ENCODE results near the gene WRAP73. TPM values are rescaled to one million over a fixed set of nuclear protein-coding genes. Genes with fewer than 3 reads are reported as not detected.

The WRAP73 gene
- total RNA-seq, 1 donor from 2014 or later, result 23.3 TPM

DNA sequence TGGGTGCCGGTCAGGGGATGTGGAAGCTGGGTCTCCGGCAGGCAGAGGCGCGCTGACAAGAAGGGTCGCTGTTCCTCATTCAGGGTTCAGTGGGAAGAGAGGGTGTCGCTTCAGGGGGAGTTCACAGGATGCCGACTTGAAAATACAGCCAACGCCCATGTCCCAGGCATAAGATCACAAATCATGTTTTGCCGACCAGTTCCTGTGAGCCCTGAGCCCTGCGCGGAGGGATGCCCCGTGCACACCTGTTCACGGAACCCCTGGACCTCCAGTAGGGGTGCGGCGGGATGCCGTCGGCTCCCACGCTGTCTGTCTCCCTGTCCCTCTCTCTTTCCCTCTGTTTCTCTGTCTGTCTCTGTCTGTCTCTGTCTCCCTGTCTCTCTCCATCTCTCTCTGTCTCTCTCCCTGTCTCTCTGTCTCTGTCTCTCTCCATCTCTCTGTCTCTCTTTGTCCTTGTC lies 29.2 kb upstream of the WRAP73 start:
- no peak for TF ChIP-seq POLR2AphosphoS5 (IDR thresholded peaks at IDR 0.05; ENCODE audit: insufficient read depth in 1 of 2, low read depth in 1 of 2)
- no peak for TF ChIP-seq POLR2A (IDR thresholded peaks at IDR 0.05)
- TF ChIP-seq, protein P1, sequence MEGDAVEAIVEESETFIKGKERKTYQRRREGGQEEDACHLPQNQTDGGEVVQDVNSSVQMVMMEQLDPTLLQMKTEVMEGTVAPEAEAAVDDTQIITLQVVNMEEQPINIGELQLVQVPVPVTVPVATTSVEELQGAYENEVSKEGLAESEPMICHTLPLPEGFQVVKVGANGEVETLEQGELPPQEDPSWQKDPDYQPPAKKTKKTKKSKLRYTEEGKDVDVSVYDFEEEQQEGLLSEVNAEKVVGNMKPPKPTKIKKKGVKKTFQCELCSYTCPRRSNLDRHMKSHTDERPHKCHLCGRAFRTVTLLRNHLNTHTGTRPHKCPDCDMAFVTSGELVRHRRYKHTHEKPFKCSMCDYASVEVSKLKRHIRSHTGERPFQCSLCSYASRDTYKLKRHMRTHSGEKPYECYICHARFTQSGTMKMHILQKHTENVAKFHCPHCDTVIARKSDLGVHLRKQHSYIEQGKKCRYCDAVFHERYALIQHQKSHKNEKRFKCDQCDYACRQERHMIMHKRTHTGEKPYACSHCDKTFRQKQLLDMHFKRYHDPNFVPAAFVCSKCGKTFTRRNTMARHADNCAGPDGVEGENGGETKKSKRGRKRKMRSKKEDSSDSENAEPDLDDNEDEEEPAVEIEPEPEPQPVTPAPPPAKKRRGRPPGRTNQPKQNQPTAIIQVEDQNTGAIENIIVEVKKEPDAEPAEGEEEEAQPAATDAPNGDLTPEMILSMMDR (IDR thresholded peaks at IDR 0.05), result no peak
- intact Hi-C loops (cut with DNase I), result no loop called here
- H3K27me3 ChIP-seq, result no peaks in the 10 kb centered on the region

DNA sequence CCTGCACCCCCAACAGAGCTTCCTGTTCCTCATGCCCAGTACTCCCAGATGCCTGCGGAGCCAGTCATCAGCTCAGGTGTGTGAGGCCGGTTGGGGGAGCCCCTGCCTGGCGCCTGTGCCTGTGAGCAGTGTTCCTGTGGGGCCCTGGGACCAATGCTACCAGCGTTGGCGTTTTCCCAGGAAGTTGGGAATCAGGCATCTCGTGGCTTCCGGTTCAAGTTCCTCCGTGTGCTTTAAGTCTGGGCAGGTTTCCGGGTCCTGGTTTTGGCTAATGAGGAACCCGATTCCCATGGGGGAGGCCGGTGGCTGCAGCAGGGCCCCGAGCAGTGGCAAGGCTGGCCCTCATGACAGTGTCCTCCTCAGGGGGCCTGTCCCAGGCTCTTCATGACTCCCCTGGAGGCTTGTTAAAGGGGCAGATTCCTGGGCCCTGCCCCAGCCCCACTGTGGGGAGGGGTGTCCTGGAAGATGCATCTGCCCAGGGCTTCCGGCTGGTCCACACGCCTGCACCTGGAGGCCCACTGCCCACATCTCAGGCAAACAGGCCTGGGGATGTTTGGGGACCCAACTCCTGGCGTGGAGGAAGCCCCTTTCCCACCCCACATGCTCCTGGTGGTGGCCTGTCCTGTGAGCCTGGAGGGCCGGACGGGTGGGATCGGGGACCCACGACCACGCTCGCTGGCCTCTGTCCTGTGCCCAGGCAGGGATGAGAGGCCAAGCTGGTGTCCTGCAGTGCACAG lies 28.6 kb upstream of the WRAP73 start:
- Histone ChIP-seq H3K4me3 (no peak overlapping the region), H3K4me1 (no peaks in the 10 kb centered on the region), H3K27me3 (no peaks in the 10 kb centered on the region), H3K27ac (no peak overlapping the region), H3K36me3 (no peaks in the 10 kb centered on the region), H3K9me3 (no peaks in the 10 kb centered on the region)
- TF ChIP-seq POLR2A (IDR thresholded peaks at IDR 0.05), result no peak
- TF ChIP-seq, protein P1 (IDR thresholded peaks at IDR 0.05), result no peak
- no peak for TF ChIP-seq POLR2AphosphoS5 (IDR thresholded peaks at IDR 0.05; ENCODE audit: insufficient read depth in 1 of 2, low read depth in 1 of 2)
- intact Hi-C loops (cut with DNase I), result no loop called here
- no peak for DNase-seq (ENCODE audit: extremely low spot score in 2 of 2)

More for the DNA sequence above, 29.2 kb upstream of the WRAP73 start:
- no peak for DNase-seq (ENCODE audit: extremely low spot score in 2 of 2)
- no peak overlapping the region for H3K27ac ChIP-seq
- no peaks in the 10 kb centered on the region for H3K4me1 ChIP-seq
- no peaks in the 10 kb centered on the region for H3K36me3 ChIP-seq
- no peaks in the 10 kb centered on the region for H3K9me3 ChIP-seq
- no peak overlapping the region for H3K4me3 ChIP-seq

DNA sequence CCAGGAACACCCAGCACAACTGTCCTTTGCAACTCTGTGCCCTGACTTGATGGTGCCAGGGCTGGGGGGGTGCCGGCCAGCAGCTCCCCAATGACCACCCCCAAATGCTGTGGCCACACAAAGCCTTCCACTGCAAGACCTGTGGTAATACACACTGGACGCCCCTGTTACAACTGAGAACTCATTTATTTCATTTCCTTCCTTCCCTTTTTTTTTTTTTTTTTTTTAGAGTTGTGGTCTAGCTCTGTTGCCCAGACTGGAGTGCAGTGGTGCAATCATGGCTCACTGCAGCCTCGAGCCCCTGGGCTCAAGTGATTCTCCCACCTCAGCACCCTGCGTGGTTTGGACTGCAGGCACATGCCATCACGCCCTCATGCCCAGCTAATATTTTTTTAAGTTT lies 27.6 kb upstream of the WRAP73 start:
- Histone ChIP-seq H3K4me3 (no peak overlapping the region), H3K27ac (no peak overlapping the region), H3K27me3 (no peaks in the 10 kb centered on the region), H3K4me1 (no peaks in the 10 kb centered on the region), H3K9me3 (no peaks in the 10 kb centered on the region), H3K36me3 (no peaks in the 10 kb centered on the region)
- intact Hi-C loops (cut with DNase I), result no loop called here
- TF ChIP-seq POLR2AphosphoS5 (IDR thresholded peaks at IDR 0.05; ENCODE audit: insufficient read depth in 1 of 2, low read depth in 1 of 2), result no peak
- no peak for TF ChIP-seq POLR2A (IDR thresholded peaks at IDR 0.05)
- no peak for DNase-seq (ENCODE audit: extremely low spot score in 2 of 2)

DNA sequence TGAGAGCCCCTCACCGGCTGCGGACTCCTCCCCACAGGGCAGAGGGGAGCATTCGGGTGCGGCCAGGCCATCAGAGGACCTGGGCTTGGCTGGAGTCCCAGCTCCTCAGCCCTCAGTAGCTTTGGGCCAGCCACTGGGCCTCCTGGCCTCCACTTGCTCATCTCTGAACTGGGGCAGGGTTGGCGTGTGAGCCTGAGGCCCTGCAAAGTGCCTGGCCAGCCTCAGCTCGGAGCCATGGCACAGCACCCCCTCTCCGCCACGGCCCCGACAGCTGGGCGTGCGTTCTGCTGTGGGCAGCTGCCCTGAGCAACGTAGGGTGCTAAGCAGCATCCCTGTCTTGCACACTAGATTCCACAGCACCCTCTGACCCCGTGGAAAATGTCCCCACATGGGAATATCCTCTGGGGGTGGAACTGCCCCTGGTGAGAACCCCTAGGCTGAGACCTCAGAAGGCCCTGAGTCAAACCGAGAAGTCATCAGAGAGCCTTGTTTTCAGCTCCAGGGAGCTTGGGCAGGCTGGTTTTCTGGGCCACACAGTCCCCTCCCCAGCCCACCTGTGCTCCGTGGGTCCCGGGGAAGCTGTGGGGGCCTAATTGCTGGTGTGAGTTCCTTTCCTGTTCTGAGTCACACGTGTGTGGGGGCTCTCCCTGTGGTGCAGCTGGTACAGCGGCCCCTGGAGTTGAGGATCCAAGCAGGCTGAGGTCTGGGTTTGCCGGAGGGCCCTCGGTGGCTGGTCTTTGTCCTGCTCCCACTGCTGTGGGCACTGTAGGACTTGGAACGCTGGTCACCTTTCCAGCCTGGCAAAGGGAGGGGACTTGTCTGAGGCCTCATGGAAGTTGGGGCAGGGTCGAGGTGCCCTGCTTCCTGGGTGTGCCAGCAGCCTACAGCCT lies 26.9 kb upstream of the WRAP73 start:
- Histone ChIP-seq H3K36me3 (no peaks in the 10 kb centered on the region), H3K4me1 (no peaks in the 10 kb centered on the region), H3K9me3 (no peaks in the 10 kb centered on the region), H3K27me3 (no peaks in the 10 kb centered on the region), H3K27ac (no peak overlapping the region), H3K4me3 (no peak overlapping the region)
- TF ChIP-seq POLR2AphosphoS5 (IDR thresholded peaks at IDR 0.05; ENCODE audit: insufficient read depth in 1 of 2, low read depth in 1 of 2) (no peak), POLR2A (IDR thresholded peaks at IDR 0.05) (no peak)
- TF ChIP-seq, protein P1 (IDR thresholded peaks at IDR 0.05), result no peak
- intact Hi-C loops (cut with DNase I), result no loop called here
- no peak for DNase-seq (ENCODE audit: extremely low spot score in 2 of 2)

DNA sequence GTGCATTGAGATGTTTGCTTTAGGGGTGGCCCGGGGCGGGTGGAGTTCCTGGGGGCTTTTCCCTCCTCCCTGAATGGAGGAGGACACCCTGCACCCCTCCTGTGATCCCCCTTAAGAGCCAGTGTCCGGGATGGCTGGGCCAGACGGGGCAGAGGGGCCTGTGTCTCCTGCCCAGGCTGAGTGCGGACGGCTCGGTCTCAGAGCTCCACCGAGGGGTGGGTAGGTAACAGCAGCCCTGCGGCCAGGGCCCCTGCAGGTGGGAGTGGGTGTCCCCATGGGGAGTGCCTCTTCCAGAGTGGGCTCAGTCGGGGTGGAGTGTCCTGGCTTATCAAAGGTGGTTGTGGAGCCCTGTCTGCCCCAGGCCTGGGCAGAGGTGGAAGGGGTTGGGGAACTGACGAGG lies 25.5 kb upstream of the WRAP73 start:
- Histone ChIP-seq H3K9me3 (no peaks in the 10 kb centered on the region), H3K27me3 (no peaks in the 10 kb centered on the region), H3K36me3 (no peaks in the 10 kb centered on the region), H3K27ac (no peak overlapping the region), H3K4me1 (no peaks in the 10 kb centered on the region), H3K4me3 (no peak overlapping the region)
- no peak for DNase-seq (ENCODE audit: extremely low spot score in 2 of 2)
- TF ChIP-seq, protein P1 (IDR thresholded peaks at IDR 0.05), result no peak
- TF ChIP-seq POLR2AphosphoS5 (IDR thresholded peaks at IDR 0.05; ENCODE audit: insufficient read depth in 1 of 2, low read depth in 1 of 2), result no peak
- TF ChIP-seq POLR2A (IDR thresholded peaks at IDR 0.05), result no peak
- intact Hi-C loops (cut with DNase I), result no loop called here
